Hepatocyte (in vitro differentiated cells): ENCODE measurements around the gene KRT14. TPM values are rescaled to one million over a fixed set of nuclear protein-coding genes. Genes with fewer than 3 reads are reported as not detected.
"Not testable (repeated sequence)": the region's sequence is repeated elsewhere in the genome, so short reads cannot be mapped to it uniquely, and the experiment has no call there.

Experiments
- DNase-seq: peaks from one replicate; pipeline ENCODE4 v3.0.0-alpha.2; 2016; ENCODE audit warnings: low spot score
- H2AFZ ChIP-seq: fragments of 200-600 bp; sonication (generic); 2 replicates; pipeline ENCODE4 v1.6.0; 2016; ENCODE audit warnings: antibody characterized with exemption, mild to moderate bottlenecking
- H3K27ac ChIP-seq: fragments of 200-600 bp; sonication (generic); 2 replicates; pipeline ENCODE4 v1.5.1; 2016; ENCODE audit warnings: mild to moderate bottlenecking
- H3K27me3 ChIP-seq: fragments of 200-600 bp; sonication (generic); 2 replicates; pipeline ENCODE4 v1.6.1; 2016
- H3K36me3 ChIP-seq: fragments of 200-600 bp; sonication (generic); replicated peaks from 2 replicates; pipeline ENCODE4 v1.5.1; 2016; ENCODE audit warnings: low read depth; ENCODE audit not compliant: insufficient read depth
- H3K4me1 ChIP-seq: fragments of 200-600 bp; sonication (generic); 2 replicates; pipeline ENCODE4 v1.5.1; 2016; ENCODE audit warnings: mild to moderate bottlenecking, moderate library complexity; ENCODE audit not compliant: insufficient read depth
- H3K4me2 ChIP-seq: fragments of 200-600 bp; sonication (generic); 2 replicates; pipeline ENCODE4 v1.6.0; 2016
- H3K4me3 ChIP-seq: fragments of 200-600 bp; sonication (generic); 2 replicates; pipeline ENCODE4 v1.5.1; 2016; ENCODE audit warnings: mild to moderate bottlenecking
- H3K79me2 ChIP-seq: fragments of 200-600 bp; sonication (generic); 2 replicates; pipeline ENCODE4 v1.6.0; 2017; ENCODE audit warnings: mild to moderate bottlenecking
- H3K9me2 ChIP-seq: fragments of 200-600 bp; sonication (generic); replicated peaks from 2 replicates; pipeline ENCODE4 v1.6.0; 2017; ENCODE audit warnings: mild to moderate bottlenecking; ENCODE audit not compliant: insufficient read depth
- H3K9me3 ChIP-seq: fragments of 200-600 bp; sonication (generic); 2 replicates; pipeline ENCODE4 v1.5.1; 2016; ENCODE audit warnings: low read depth, mild to moderate bottlenecking
- H4K20me1 ChIP-seq: fragments of 200-600 bp; sonication (generic); 2 replicates; pipeline ENCODE4 v1.6.0; 2016; ENCODE audit warnings: mild to moderate bottlenecking; ENCODE audit not compliant: insufficient read depth, poor library complexity, severe bottlenecking
- CTCF ChIP-seq: fragments of 200-600 bp; sonication (generic); IDR thresholded peaks from 2 replicates; pipeline ENCODE4 v1.5.1; 2016; ENCODE audit warnings: antibody characterized with exemption, mild to moderate bottlenecking; ENCODE audit not compliant: poor library complexity
- EZH2 ChIP-seq: fragments of 200-600 bp; sonication (generic); IDR thresholded peaks from 2 replicates; pipeline ENCODE4 v1.6.1; 2016; ENCODE audit warnings: antibody characterized with exemption, mild to moderate bottlenecking, borderline replicate concordance
- EZH2phosphoT487 ChIP-seq: fragments of 200-600 bp; sonication (generic); IDR thresholded peaks from one replicate; pipeline ENCODE4 v1.6.1; 2018; ENCODE audit warnings: antibody characterized with exemption, mild to moderate bottlenecking, low read depth, moderate library complexity; ENCODE audit not compliant: unreplicated experiment, severe bottlenecking
- WGBS: methylation state at CpG from one replicate; pipeline ENCODE4 v1.1.6; 2016; ENCODE audit warnings: low lambda C conversion rate; ENCODE audit errors: missing lambda C conversion rate; 5-methylcytosine and 5-hydroxymethylcytosine counted together
- polyA plus RNA-seq: library from polyadenylated mRNA; unstranded; fragments of >200 nt; fragmentation: Nextera tagmentation; extraction: Ambion mirVana; gene quantifications from 2 replicates; pipeline ENCODE4 v1.2.1, GENCODE V29; 2016
- total RNA-seq: library from RNA; depleted of rRNA; stranded (reverse); fragments of >200 nt; gene quantifications from 2 replicates; pipeline ENCODE4 v1.2.3, GENCODE V29; 2014

KRT14 gene
- total and polyA plus RNA-seq, 2 experiments from 2014 or later, result 0.33 to 1.9 TPM

- Histone ChIP-seq H3K36me3 (no peaks in the 10 kb centered on the region), H3K4me2 (no peak within 1 kb of the TSS), H3K9me3 (no peaks in the 10 kb centered on the region), H3K4me1 (peaks cover 7% of the 10 kb centered on the region), H2AFZ (no peak within 1 kb of the TSS), H3K27me3 (no peaks in the 10 kb centered on the region), H3K4me3 (no peak within 1 kb of the TSS), H4K20me1 (no peaks in the 10 kb centered on the region), H3K9me2 (no peaks in the 10 kb centered on the region), H3K27ac (no peak within 1 kb of the TSS), H3K79me2 (no peaks in the 10 kb centered on the region)
- no peak for TF ChIP-seq EZH2
- TF ChIP-seq EZH2phosphoT487, result no peak
- TF ChIP-seq CTCF, result no peak
- 85% methylated on average over 32 of the region's 33 CpGs for WGBS
- peak; percentile 68 for DNase-seq
Measured at GRCh38 chr17:41624208-41625101, 37.8 kb upstream of the KRT14 start, which contains the start of gene KRT17. Gene KRT17, minus strand, starts transcription at chr17:41624575. Its CDS starts 66 bp downstream, at chr17:41624509.

- not testable (repeated sequence) for H3K27ac ChIP-seq, H3K36me3 ChIP-seq, H3K4me1 ChIP-seq, DNase-seq, H3K79me2 ChIP-seq, H3K4me3 ChIP-seq, H3K9me3 ChIP-seq, H2AFZ ChIP-seq, H3K9me2 ChIP-seq, H3K27me3 ChIP-seq, H3K4me2 ChIP-seq, H4K20me1 ChIP-seq
- WGBS, result 66% methylated on average over 10 of the region's 10 CpGs
Measured at GRCh38 chr17:41623184-41623861, 36.6 kb upstream of the KRT14 start.

GRCh38 chr17:41622340-41623183 is 35.9 kb upstream of the KRT14 start:
- H3K4me3 ChIP-seq, H2AFZ ChIP-seq, DNase-seq, H3K36me3 ChIP-seq, H4K20me1 ChIP-seq, H3K4me1 ChIP-seq, H3K9me2 ChIP-seq, H3K9me3 ChIP-seq, H3K27ac ChIP-seq, H3K79me2 ChIP-seq, H3K27me3 ChIP-seq: not testable (repeated sequence)
- WGBS, result 79% methylated on average over 18 of the region's 19 CpGs
- H3K4me2 ChIP-seq, result peak overlapping the region; percentile 19

GRCh38 chr17:41621916-41622315 is 35.2 kb upstream of the KRT14 start:
- H4K20me1 ChIP-seq, result no peaks in the 10 kb centered on the region
- no peak overlapping the region for H2AFZ ChIP-seq
- 74% methylated on average over 2 of the region's 2 CpGs for WGBS
- H3K4me3 ChIP-seq, result no peak overlapping the region
- no peak for TF ChIP-seq CTCF
- TF ChIP-seq EZH2phosphoT487, result no peak
- no peak for TF ChIP-seq EZH2
- no peak overlapping the region for H3K27ac ChIP-seq
- no peaks in the 10 kb centered on the region for H3K9me2 ChIP-seq
- peaks cover 7% of the 10 kb centered on the region for H3K4me1 ChIP-seq
- no peak overlapping the region for H3K4me2 ChIP-seq
- H3K27me3 ChIP-seq, result no peaks in the 10 kb centered on the region
- no peaks in the 10 kb centered on the region for H3K79me2 ChIP-seq
- no peaks in the 10 kb centered on the region for H3K9me3 ChIP-seq
- H3K36me3 ChIP-seq, result no peaks in the 10 kb centered on the region
- no peak for DNase-seq

- H3K4me3 ChIP-seq, H3K9me3 ChIP-seq, H3K79me2 ChIP-seq, H4K20me1 ChIP-seq, H2AFZ ChIP-seq, H3K9me2 ChIP-seq, H3K27me3 ChIP-seq, DNase-seq, H3K27ac ChIP-seq, H3K4me1 ChIP-seq, H3K36me3 ChIP-seq, H3K4me2 ChIP-seq: not testable (repeated sequence)
- 96% methylated on average over 11 of the region's 11 CpGs for WGBS
Measured at GRCh38 chr17:41621435-41621817, 34.7 kb upstream of the KRT14 start.
